Neural progenitor cell (in vitro differentiated cells): ENCODE measurements around the gene CNTNAP2. TPM values are rescaled to one million over a fixed set of nuclear protein-coding genes. Genes with fewer than 3 reads are reported as not detected.

Experiments used
- DNase-seq: peaks from one replicate; pipeline ENCODE4 v3.0.0-alpha.2; 2016; ENCODE audit warnings: low spot score
- H2AFZ ChIP-seq: fragments of 200-600 bp; sonication (generic); replicated peaks from 2 replicates; pipeline ENCODE4 v1.6.1; 2016; ENCODE audit warnings: antibody characterized with exemption
- H3F3A ChIP-seq: fragments of 200-600 bp; sonication (generic); 2 replicates; pipeline ENCODE4 v1.6.1; 2016; ENCODE audit warnings: antibody characterized with exemption, low read depth
- H3K27ac ChIP-seq: fragments of 200-600 bp; sonication (generic); 2 replicates; pipeline ENCODE4 v1.5.1; 2016; ENCODE audit warnings: mild to moderate bottlenecking
- H3K27me3 ChIP-seq: fragments of 200-600 bp; sonication (generic); 2 replicates; pipeline ENCODE4 v1.6.1; 2016; ENCODE audit warnings: mild to moderate bottlenecking, moderate library complexity
- H3K36me3 ChIP-seq: fragments of 200-600 bp; sonication (generic); 2 replicates; pipeline ENCODE4 v1.5.1; 2016
- H3K4me1 ChIP-seq: fragments of 200-600 bp; sonication (generic); 2 replicates; pipeline ENCODE4 v1.6.1; 2016; ENCODE audit warnings: mixed run types
- H3K4me2 ChIP-seq: fragments of 200-600 bp; sonication (generic); 2 replicates; pipeline ENCODE4 v1.6.1; 2016
- H3K4me3 ChIP-seq: fragments of 200-600 bp; sonication (generic); 2 replicates; pipeline ENCODE4 v1.5.1; 2016
- H3K79me2 ChIP-seq: fragments of 200-600 bp; sonication (generic); 2 replicates; pipeline ENCODE4 v1.6.1; 2016; ENCODE audit warnings: low read depth
- H3K9ac ChIP-seq: fragments of 200-600 bp; sonication (generic); 2 replicates; pipeline ENCODE4 v1.6.1; 2016
- H3K9me3 ChIP-seq: fragments of 200-600 bp; sonication (generic); 2 replicates; pipeline ENCODE4 v1.5.1; 2016; ENCODE audit warnings: low read depth
- H4K20me1 ChIP-seq: fragments of 200-600 bp; sonication (generic); 2 replicates; pipeline ENCODE4 v1.6.1; 2016; ENCODE audit warnings: low read depth
- H3K27ac Mint-ChIP-seq: 3 replicates; pipeline ENCODE4 v1.8.0; 2021; ENCODE audit warnings: mixed read lengths
- H3K27me3 Mint-ChIP-seq: 2 replicates; pipeline ENCODE4 v1.8.0; 2022; ENCODE audit warnings: low read depth, mild to moderate bottlenecking, inconsistent platforms, moderate library complexity, mixed read lengths; ENCODE audit not compliant: insufficient read depth
- H3K36me3 Mint-ChIP-seq: 3 replicates; pipeline ENCODE4 v1.8.0; 2021; ENCODE audit warnings: mixed read lengths
- H3K4me1 Mint-ChIP-seq: 3 replicates; pipeline ENCODE4 v1.8.0; 2021; ENCODE audit warnings: mixed read lengths
- H3K4me3 Mint-ChIP-seq: 3 replicates; pipeline ENCODE4 v1.8.0; 2021; ENCODE audit warnings: mild to moderate bottlenecking, moderate library complexity, mixed read lengths
- H3K9me3 Mint-ChIP-seq: 3 replicates; pipeline ENCODE4 v1.8.0; 2020; ENCODE audit warnings: mixed read lengths
- EZH2 ChIP-seq: fragments of 200-600 bp; sonication (generic); IDR thresholded peaks from 2 replicates; pipeline ENCODE4 v1.6.1; 2017; ENCODE audit warnings: antibody characterized with exemption, mild to moderate bottlenecking, moderate library complexity
- EZH2phosphoT487 ChIP-seq: fragments of 200-600 bp; sonication (generic); IDR thresholded peaks from 2 replicates; pipeline ENCODE4 v1.6.1; 2017; ENCODE audit warnings: antibody characterized with exemption
- total RNA-seq: library from RNA; depleted of rRNA; stranded (reverse); fragments of >200 nt; gene quantifications from 2 replicates; pipeline ENCODE4 v1.2.3, GENCODE V29; 2015; ENCODE audit warnings: low replicate concordance
- TF ChIP-seq, protein P1 (sequence below): fragments of 200-600 bp; sonication (generic); IDR thresholded peaks from 2 replicates; pipeline ENCODE4 v1.5.1; 2017; ENCODE audit warnings: antibody characterized with exemption, mild to moderate bottlenecking

The CNTNAP2 gene
- total RNA-seq, 1 donor from 2014 or later: 126 TPM

DNA sequence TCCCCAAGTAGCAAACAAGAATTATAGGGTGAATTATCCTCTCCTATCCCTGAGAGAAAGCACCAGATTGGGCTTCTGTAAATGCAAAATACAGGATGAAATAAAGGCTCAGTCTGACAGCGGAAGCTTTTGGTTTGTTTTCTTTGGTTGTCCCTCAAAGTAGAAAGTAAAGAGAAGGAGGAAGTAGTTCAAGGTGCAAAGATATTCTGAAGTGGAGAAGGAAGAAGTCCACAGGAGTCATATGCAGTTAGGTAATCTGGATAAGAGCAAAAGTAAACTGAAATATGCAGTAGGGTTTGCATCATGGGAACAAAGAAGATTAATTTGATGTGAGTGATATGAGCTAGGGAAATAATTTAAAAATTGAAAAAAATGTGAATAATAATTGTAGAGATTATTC, 1071.9 kb downstream of the CNTNAP2 start:
- DNase-seq: no peak
- Mint-ChIP-seq H3K4me1 (peaks cover 2% of the 10 kb centered on the region), H3K36me3 (no peaks in the 10 kb centered on the region), H3K9me3 (no peaks in the 10 kb centered on the region), H3K4me3 (no peak overlapping the region), H3K27me3 (no peaks in the 10 kb centered on the region), H3K27ac (no peak overlapping the region)
- no peaks in the 10 kb centered on the region for H3F3A ChIP-seq
- H3K9me3 ChIP-seq: no peaks in the 10 kb centered on the region
- no peak overlapping the region for H3K9ac ChIP-seq
- no peak overlapping the region for H3K4me2 ChIP-seq
- H3K27me3 ChIP-seq: no peaks in the 10 kb centered on the region
- peaks cover 6% of the 10 kb centered on the region for H3K4me1 ChIP-seq
- no peaks in the 10 kb centered on the region for H3K79me2 ChIP-seq
- H3K27ac ChIP-seq: no peak overlapping the region
- no peaks in the 10 kb centered on the region for H4K20me1 ChIP-seq
- no peak overlapping the region for H3K4me3 ChIP-seq
- no peak overlapping the region for H2AFZ ChIP-seq
- TF ChIP-seq, protein P1, sequence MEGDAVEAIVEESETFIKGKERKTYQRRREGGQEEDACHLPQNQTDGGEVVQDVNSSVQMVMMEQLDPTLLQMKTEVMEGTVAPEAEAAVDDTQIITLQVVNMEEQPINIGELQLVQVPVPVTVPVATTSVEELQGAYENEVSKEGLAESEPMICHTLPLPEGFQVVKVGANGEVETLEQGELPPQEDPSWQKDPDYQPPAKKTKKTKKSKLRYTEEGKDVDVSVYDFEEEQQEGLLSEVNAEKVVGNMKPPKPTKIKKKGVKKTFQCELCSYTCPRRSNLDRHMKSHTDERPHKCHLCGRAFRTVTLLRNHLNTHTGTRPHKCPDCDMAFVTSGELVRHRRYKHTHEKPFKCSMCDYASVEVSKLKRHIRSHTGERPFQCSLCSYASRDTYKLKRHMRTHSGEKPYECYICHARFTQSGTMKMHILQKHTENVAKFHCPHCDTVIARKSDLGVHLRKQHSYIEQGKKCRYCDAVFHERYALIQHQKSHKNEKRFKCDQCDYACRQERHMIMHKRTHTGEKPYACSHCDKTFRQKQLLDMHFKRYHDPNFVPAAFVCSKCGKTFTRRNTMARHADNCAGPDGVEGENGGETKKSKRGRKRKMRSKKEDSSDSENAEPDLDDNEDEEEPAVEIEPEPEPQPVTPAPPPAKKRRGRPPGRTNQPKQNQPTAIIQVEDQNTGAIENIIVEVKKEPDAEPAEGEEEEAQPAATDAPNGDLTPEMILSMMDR: no peak
- no peak for TF ChIP-seq EZH2
- TF ChIP-seq EZH2phosphoT487: no peak
- H3K36me3 ChIP-seq: no peaks in the 10 kb centered on the region

DNA sequence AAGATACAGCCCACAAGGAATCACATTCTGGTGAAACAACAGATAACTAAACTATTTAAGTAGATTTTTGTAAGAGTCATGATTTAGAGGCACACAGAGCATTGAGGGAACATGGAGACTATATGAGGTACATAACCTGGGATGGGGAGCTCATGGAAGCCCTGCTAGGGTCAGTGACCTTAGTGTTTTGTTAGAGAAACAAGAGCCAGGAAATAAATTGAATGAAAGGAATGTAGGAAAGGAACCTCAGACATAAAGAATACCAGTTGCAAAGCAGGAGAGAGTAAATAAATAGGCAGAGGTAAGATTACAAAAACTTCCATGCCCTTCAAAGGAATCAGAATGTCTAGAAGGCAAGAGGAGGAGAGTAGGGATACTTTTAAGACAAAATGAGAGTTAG, 1076.9 kb downstream of the CNTNAP2 start:
- no peaks in the 10 kb centered on the region for H3K9me3 ChIP-seq
- H3K9ac ChIP-seq: no peak overlapping the region
- no peaks in the 10 kb centered on the region for H3K79me2 ChIP-seq
- H4K20me1 ChIP-seq: no peaks in the 10 kb centered on the region
- H3K4me1 ChIP-seq: peaks cover 8% of the 10 kb centered on the region
- TF ChIP-seq EZH2: no peak
- TF ChIP-seq EZH2phosphoT487: no peak
- TF ChIP-seq, protein P1: no peak
- no peaks in the 10 kb centered on the region for H3K36me3 Mint-ChIP-seq
- H3K4me3 ChIP-seq: no peak overlapping the region
- H3K4me1 Mint-ChIP-seq: peaks cover 3% of the 10 kb centered on the region
- no peaks in the 10 kb centered on the region for H3K27me3 Mint-ChIP-seq
- no peak overlapping the region for H3K27ac ChIP-seq
- H3K9me3 Mint-ChIP-seq: peaks cover 5% of the 10 kb centered on the region
- DNase-seq: peak; percentile 23
- H3K27me3 ChIP-seq: no peaks in the 10 kb centered on the region
- no peak overlapping the region for H3K27ac Mint-ChIP-seq
- H2AFZ ChIP-seq: peak overlapping the region; percentile 63
- H3K4me3 Mint-ChIP-seq: no peak overlapping the region
- no peaks in the 10 kb centered on the region for H3K36me3 ChIP-seq
- H3K4me2 ChIP-seq: no peak overlapping the region
- H3F3A ChIP-seq: no peaks in the 10 kb centered on the region

DNA sequence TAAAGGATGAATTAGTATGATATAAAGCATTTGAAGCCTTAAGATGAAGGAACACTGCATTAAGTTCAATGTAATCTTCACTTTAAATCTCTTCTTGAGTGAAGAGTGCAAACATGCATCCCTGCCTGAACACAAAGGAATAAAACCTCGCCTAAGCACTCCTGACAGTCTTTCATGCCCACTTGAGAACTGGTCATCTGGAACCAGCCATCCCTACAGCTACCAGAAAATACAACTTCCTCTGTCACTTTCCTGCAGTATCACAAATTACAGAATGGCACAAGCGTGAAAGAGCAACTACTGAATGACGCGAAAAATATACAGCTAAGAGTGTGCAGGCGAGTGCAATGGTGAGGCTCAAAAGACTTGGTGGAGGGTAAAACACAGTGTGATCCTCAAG, 1079.9 kb downstream of the CNTNAP2 start:
- Mint-ChIP-seq H3K4me3 (no peak overlapping the region), H3K36me3 (no peaks in the 10 kb centered on the region), H3K27ac (no peak overlapping the region), H3K27me3 (no peaks in the 10 kb centered on the region), H3K4me1 (peaks cover 14% of the 10 kb centered on the region), H3K9me3 (peaks cover 5% of the 10 kb centered on the region)
- DNase-seq: no peak
- Histone ChIP-seq H3K27me3 (no peaks in the 10 kb centered on the region), H3K4me1 (peaks cover 12% of the 10 kb centered on the region), H2AFZ (peak overlapping the region; percentile 13), H3K9me3 (no peaks in the 10 kb centered on the region), H3K4me2 (no peak overlapping the region), H3K4me3 (no peak overlapping the region), H3K79me2 (no peaks in the 10 kb centered on the region), H4K20me1 (no peaks in the 10 kb centered on the region), H3K9ac (no peak overlapping the region), H3F3A (no peaks in the 10 kb centered on the region), H3K27ac (no peak overlapping the region), H3K36me3 (no peaks in the 10 kb centered on the region)
- TF ChIP-seq, protein P1: no peak
- TF ChIP-seq EZH2phosphoT487 (no peak), EZH2 (no peak)

DNA sequence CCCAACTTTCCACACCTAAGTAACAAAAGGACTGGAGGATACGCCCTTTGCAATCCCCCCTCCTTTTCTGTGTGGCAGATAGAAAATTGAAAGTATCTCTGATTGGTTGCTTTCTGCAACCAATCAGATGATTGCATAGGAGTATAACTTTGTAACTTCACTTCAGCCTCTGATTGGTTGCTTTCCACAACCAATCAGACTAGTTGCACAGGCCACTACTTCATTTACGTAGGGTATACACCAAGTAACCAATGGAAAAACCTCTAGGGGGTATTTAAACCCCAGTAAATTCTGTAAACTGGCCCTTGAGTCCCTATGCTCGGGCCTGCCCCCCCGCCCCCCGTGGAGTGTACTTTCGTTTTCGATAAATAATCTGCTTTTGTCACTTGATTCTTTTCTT, 1080.4 kb downstream of the CNTNAP2 start:
- no peak overlapping the region for H3K9ac ChIP-seq
- H3K4me2 ChIP-seq: no peak overlapping the region
- no peak overlapping the region for H3K27ac ChIP-seq
- H3K4me3 ChIP-seq: no peak overlapping the region
- no peak overlapping the region for H3K27ac Mint-ChIP-seq
- H3K9me3 Mint-ChIP-seq: peaks cover 5% of the 10 kb centered on the region
- no peaks in the 10 kb centered on the region for H3K9me3 ChIP-seq
- H3K27me3 Mint-ChIP-seq: no peaks in the 10 kb centered on the region
- H3K36me3 Mint-ChIP-seq: no peaks in the 10 kb centered on the region
- H3K79me2 ChIP-seq: no peaks in the 10 kb centered on the region
- H3K27me3 ChIP-seq: no peaks in the 10 kb centered on the region
- H3K4me3 Mint-ChIP-seq: no peak overlapping the region
- no peaks in the 10 kb centered on the region for H3K36me3 ChIP-seq
- DNase-seq: no peak
- no peaks in the 10 kb centered on the region for H3F3A ChIP-seq
- H4K20me1 ChIP-seq: no peaks in the 10 kb centered on the region
- H3K4me1 Mint-ChIP-seq: peaks cover 16% of the 10 kb centered on the region
- TF ChIP-seq EZH2 (no peak), EZH2phosphoT487 (no peak)
- TF ChIP-seq, protein P1: no peak
- H2AFZ ChIP-seq: no peak overlapping the region
- peaks cover 12% of the 10 kb centered on the region for H3K4me1 ChIP-seq
